ENCODE results near the gene PTPN21. TPM values are rescaled to one million over a fixed set of nuclear protein-coding genes. Genes with fewer than 3 reads are reported as not detected.
A peak's percentile ranks its signal among the peaks of the same experiment; 100 is the strongest.

PTPN21 gene
- total RNA-seq, 1 donor from 2014 or later: 10.1 TPM

DNA sequence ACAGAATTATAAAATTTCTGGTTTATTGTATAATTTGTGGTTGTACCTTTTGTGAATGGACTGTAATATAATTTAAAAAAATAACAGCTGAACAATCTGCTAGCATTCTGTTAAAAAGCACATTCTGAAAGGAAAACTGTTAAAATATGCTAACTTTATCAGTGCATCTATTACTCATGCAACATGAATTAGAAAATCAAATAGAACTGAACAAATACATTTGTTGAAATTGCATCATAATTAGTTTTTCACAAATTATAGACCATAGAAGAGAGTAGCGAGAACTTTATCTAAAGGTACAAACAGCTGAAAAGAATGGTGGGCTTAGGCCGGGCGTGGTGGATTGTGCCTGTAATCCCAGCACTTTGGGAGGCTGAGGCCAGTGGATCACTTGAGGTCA is 33.0 kb downstream of the PTPN21 start:
- no peaks in the 10 kb centered on the region for H4K20me1 ChIP-seq (ENCODE audit: low read depth)

GRCh38 chr14:88519907-88520306 is 34.9 kb downstream of the PTPN21 start:
- Histone ChIP-seq H3K4me2 (no peak overlapping the region), H3K27me3 (no peaks in the 10 kb centered on the region), H3K27ac (no peak overlapping the region), H3K36me3 (no peaks in the 10 kb centered on the region), H4K20me1 (ENCODE audit: low read depth) (no peaks in the 10 kb centered on the region), H2AFZ (replicated peaks) (no peak overlapping the region), H3F3A (ENCODE audit: low read depth) (peaks cover 8% of the 10 kb centered on the region), H3K4me3 (no peak overlapping the region), H3K79me2 (ENCODE audit: low read depth) (peaks cover 33% of the 10 kb centered on the region), H3K9ac (no peak overlapping the region), H3K4me1 (peaks cover 23% of the 10 kb centered on the region), H3K9me3 (ENCODE audit: low read depth) (no peaks in the 10 kb centered on the region)
- TF ChIP-seq EZH2 (IDR thresholded peaks at IDR 0.05) (no peak), CTCF (IDR thresholded peaks at IDR 0.05) (no peak), EZH2phosphoT487 (IDR thresholded peaks at IDR 0.05) (no peak)
- no peak overlapping the region for H3K4me3 Mint-ChIP-seq
- H3K4me1 Mint-ChIP-seq: peaks cover 29% of the 10 kb centered on the region
- peaks cover 10% of the 10 kb centered on the region for H3K9me3 Mint-ChIP-seq
- DNase-seq (ENCODE audit: low spot score): no peak
- H3K27ac Mint-ChIP-seq: no peak overlapping the region
- H3K36me3 Mint-ChIP-seq: peaks cover 24% of the 10 kb centered on the region
- no peaks in the 10 kb centered on the region for H3K27me3 Mint-ChIP-seq (ENCODE audit: insufficient read depth, low read depth)

More for the DNA sequence above, 33.0 kb downstream of the PTPN21 start:
- Histone ChIP-seq H3F3A (ENCODE audit: low read depth) (peaks cover 2% of the 10 kb centered on the region), H3K27ac (no peak overlapping the region), H3K4me3 (no peak overlapping the region), H3K79me2 (ENCODE audit: low read depth) (peaks cover 30% of the 10 kb centered on the region), H3K4me1 (peaks cover 5% of the 10 kb centered on the region), H3K27me3 (no peaks in the 10 kb centered on the region), H3K9ac (no peak overlapping the region), H2AFZ (replicated peaks) (no peak overlapping the region), H3K36me3 (no peaks in the 10 kb centered on the region), H3K4me2 (no peak overlapping the region), H3K9me3 (ENCODE audit: low read depth) (no peaks in the 10 kb centered on the region)
- no peak overlapping the region for H3K4me3 Mint-ChIP-seq
- H3K36me3 Mint-ChIP-seq: peaks cover 25% of the 10 kb centered on the region
- H3K4me1 Mint-ChIP-seq: peaks cover 10% of the 10 kb centered on the region
- DNase-seq (ENCODE audit: low spot score): no peak
- H3K27ac Mint-ChIP-seq: no peak overlapping the region
- H3K9me3 Mint-ChIP-seq: peaks cover 13% of the 10 kb centered on the region
- no peaks in the 10 kb centered on the region for H3K27me3 Mint-ChIP-seq (ENCODE audit: insufficient read depth, low read depth)
- TF ChIP-seq EZH2 (IDR thresholded peaks at IDR 0.05) (no peak), CTCF (IDR thresholded peaks at IDR 0.05) (no peak), EZH2phosphoT487 (IDR thresholded peaks at IDR 0.05) (no peak)

GRCh38 chr14:88518592-88519512 is 36.0 kb downstream of the PTPN21 start:
- peaks cover 23% of the 10 kb centered on the region for H3K79me2 ChIP-seq (ENCODE audit: low read depth)
- H4K20me1 ChIP-seq (ENCODE audit: low read depth): no peaks in the 10 kb centered on the region
- peaks cover 8% of the 10 kb centered on the region for H3F3A ChIP-seq (ENCODE audit: low read depth)
- Mint-ChIP-seq H3K9me3 (peaks cover 10% of the 10 kb centered on the region), H3K27ac (no peak overlapping the region), H3K27me3 (ENCODE audit: insufficient read depth, low read depth) (no peaks in the 10 kb centered on the region), H3K4me3 (no peak overlapping the region), H3K4me1 (peaks cover 29% of the 10 kb centered on the region), H3K36me3 (peaks cover 26% of the 10 kb centered on the region)
- no peak for DNase-seq (ENCODE audit: low spot score)
- no peak overlapping the region for H3K4me2 ChIP-seq
- H3K27me3 ChIP-seq: no peaks in the 10 kb centered on the region
- no peak overlapping the region for H3K9ac ChIP-seq
- TF ChIP-seq CTCF (IDR thresholded peaks at IDR 0.05) (no peak), EZH2phosphoT487 (IDR thresholded peaks at IDR 0.05) (no peak), EZH2 (IDR thresholded peaks at IDR 0.05) (no peak)
- H2AFZ ChIP-seq (replicated peaks): no peak overlapping the region
- H3K9me3 ChIP-seq (ENCODE audit: low read depth): no peaks in the 10 kb centered on the region
- H3K4me3 ChIP-seq: no peak overlapping the region
- no peaks in the 10 kb centered on the region for H3K36me3 ChIP-seq
- H3K4me1 ChIP-seq: peaks cover 23% of the 10 kb centered on the region
- H3K27ac ChIP-seq: peak overlapping the region; percentile 8

All from neural progenitor cell (in vitro differentiated cells).